Fibroblast of upper back skin (primary cell): ENCODE results near the gene MAN2C1.
"Not testable (repeated sequence)": the region's sequence is repeated elsewhere in the genome, so short reads cannot be mapped to it uniquely, and the experiment has no call there.

Experiments
- DNase-seq: peaks from one replicate; pipeline ENCODE4 v3.0.0-alpha.2; 2013

MAN2C1 gene

GRCh38 chr15:75360856-75361255 lies 7.6 kb downstream of the MAN2C1 start:
- no peak for DNase-seq

DNA sequence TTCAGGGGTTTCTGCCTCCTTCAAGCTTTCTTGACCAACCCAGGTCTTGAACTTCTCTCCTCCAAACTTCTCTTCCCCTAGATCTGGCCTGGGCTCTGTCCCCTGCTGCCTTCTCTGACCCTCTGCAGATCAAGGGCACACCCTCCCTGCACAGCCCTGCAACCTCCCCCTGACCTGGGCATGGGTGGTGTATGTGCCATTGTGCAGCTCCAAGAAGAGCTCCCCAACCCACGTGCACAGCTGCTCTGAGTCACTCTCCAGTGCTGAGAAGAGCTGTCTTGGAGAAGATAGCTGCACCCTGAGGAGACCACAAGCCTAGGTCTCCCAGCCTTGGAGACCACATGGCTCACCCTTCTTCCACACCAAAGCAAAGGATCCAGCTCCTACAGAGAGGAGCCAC lies 8.0 kb downstream of the MAN2C1 start:
- no peak for DNase-seq

DNA sequence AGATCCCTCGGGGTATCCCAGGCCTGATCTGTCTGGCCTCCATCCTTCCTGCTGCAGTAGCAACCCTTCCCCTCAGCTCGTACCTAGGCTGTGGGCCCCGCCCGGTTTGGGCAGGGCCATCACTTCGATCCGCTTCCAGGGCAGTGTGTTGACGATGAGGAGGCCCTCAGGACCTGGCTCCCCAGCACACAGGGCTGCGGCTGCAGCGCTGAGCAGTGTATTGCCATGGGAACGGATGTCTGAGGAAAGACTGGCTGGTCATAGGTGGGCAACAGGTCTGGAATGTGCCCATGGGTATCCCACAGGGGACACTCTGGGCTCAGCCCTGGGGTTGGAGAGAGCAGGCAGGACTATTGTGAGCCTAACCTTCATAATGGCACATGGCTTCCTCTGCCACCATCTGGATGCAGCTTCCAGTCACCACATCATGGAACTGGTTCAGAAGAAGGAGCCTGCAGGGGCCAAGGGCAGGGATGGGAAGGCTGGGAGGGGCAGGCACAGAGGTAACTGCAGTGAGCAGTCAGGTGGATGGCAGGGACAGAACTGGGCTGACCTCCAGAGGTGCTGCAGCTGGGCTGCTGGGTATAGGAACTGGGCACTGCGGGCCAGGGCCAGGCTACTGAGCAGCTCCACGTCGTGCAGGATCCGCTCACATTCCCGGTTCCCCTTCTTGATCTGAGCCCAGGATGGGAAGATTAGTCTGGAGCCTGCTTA lies 8.7 kb downstream of the MAN2C1 start:
- DNase-seq = no peak

DNA sequence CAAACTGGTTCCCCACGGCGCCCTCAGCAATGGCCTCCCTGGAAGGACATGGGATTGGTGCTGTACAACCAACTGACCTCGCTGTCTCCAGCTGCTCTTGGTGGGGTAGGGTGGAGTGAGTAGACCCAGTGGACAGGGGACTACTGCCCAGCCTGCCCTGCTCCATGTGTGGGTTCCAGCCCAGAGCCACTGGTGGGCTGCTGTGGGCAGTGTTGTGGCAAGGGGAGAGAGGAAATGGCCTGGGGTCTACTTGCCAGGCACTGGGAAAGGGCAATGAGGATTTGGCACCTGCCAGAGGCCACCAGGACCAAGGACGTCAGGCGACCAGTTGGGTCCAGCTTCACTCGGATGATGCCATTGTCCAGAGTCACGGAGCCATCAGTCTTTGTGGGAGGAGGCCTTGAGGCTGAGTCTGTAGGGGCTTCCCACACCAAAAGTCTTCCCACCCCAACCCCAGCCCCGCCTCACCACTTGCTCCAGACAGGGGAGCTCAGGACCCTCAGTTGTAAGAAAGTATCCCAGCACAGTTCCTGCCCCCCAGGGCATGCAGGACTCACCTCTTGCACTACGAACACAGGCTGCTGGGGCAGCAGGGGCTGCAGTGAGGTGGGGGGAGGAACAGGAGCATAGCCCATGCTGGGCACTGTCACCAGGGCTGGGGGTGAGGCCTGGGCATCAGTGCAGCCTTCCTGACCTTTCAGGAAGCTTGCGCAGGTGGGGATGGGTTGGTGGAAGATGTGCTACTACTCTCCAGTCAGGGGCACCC lies 9.5 kb downstream of the MAN2C1 start:
- DNase-seq = no peak

- no peak for DNase-seq
Observed at GRCh38 chr15:75357976-75358673, 10.3 kb downstream of the MAN2C1 start.

DNA sequence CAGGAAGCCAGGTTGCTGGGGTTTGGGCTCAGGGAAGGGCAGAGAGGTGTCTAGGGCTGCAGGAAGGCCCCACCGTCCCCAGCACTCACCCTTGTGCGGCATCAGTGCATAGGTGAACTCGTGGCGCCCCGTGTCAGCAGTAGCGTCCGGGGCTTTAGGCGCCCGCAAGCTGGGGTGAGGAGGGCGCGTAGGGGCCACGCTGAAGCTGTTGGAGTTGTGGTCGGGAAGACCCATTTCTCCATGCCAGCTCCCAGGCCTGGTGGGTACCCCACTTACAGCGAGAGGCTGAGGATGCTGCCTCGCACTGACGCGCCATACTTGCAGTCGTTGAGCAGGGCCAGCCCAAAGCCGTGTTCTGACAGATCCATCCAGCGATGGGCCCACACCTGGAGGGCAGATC lies 11.9 kb downstream of the MAN2C1 start:
- DNase-seq = no peak

GRCh38 chr15:75356006-75356405 lies 12.4 kb downstream of the MAN2C1 start:
- no peak for DNase-seq

- no peak for DNase-seq
Observed at GRCh38 chr15:75355369-75355768, 13.0 kb downstream of the MAN2C1 start.

DNA sequence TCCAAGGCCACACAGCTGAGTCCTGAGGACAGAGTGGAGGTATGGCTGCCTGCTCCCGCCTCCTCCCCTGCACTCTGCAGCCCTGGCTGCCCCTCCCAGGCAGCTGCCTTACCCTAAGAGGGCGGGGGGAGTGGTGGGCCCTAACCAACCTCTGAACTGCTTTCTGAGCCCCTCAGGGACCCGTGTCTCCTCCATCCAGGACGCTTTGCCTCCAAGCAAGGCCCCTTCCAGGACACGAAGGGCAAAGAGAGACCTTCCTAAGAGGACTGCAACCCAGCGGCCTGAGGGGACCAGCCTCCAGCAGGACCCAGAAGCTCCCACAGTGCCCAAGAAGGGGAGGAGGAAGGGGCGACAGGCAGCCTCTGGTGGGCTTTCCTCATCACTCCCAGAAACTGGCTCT lies 14.0 kb downstream of the MAN2C1 start:
- no peak for DNase-seq

DNA sequence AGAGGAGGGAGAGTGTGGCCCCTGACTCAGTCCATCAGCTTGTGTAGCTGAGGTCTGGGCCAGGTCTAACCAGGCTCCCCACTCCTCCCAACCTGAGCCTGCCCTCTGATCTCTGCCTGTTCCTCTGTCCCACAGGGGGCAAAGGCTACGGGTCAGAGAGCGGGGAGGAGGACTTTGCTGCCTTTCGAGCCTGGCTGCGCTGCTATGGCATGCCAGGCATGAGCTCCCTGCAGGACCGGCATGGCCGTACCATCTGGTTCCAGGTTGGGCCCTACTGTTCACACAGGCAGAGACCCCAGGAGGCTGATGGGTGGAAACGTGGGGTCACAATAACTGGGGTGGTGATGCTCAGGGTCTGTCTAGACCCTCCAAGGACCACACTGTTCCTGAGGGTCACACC lies 14.8 kb downstream of the MAN2C1 start:
- no peak for DNase-seq

- no peak for DNase-seq
Observed at GRCh38 chr15:75352186-75353080, 16.0 kb downstream of the MAN2C1 start.

GRCh38 chr15:75350601-75351361 lies 17.6 kb downstream of the MAN2C1 start:
- DNase-seq = peak; percentile 21

GRCh38 chr15:75349851-75350588 lies 18.4 kb downstream of the MAN2C1 start:
- no peak for DNase-seq

DNA sequence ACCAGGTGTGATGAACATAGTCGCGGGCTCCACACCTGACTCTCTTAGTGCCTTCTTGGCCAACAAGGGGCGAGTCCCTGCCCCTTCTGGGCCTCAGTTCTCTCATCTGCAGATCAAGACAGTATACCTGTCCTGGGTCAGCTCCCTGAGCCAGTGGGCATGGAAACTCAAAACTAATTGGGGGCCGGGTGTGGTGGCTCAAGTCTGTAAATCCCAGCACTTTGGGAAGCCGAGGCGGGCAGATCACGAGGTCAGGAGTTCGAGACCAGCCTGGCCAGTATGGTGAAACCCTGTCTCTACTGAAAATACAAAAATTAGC lies 19.1 kb downstream of the MAN2C1 start:
- not testable (repeated sequence) for DNase-seq

- no peak for DNase-seq
Observed at GRCh38 chr15:75348562-75349350, 19.7 kb downstream of the MAN2C1 start.

DNA sequence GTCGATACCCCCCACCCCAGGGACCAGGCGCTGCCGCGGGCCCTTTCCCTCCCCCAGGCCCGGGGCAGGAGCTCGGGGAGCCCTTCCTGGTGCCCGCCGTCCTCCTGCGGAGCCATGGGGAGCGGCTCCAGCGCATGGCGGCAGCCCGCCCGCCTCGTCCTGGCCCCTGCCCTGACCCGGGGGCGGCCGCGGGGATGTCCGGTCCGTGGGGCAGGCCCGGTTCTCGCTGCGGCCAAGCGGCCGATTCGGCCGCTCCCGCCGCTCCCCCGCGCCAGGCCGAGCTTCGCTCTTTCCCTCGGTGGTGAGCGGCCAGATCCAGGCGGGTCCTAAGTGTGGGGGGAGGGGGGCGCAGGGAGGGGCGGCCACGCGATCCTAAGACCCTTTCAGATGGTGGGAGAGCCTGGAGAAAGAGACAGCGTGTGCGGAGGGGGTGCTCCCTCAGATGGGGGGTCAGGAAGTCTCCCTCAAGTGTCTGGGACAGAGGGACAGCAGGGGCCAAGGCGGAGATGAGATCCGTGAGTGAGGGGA lies 20.3 kb downstream of the MAN2C1 start:
- DNase-seq = no peak

DNA sequence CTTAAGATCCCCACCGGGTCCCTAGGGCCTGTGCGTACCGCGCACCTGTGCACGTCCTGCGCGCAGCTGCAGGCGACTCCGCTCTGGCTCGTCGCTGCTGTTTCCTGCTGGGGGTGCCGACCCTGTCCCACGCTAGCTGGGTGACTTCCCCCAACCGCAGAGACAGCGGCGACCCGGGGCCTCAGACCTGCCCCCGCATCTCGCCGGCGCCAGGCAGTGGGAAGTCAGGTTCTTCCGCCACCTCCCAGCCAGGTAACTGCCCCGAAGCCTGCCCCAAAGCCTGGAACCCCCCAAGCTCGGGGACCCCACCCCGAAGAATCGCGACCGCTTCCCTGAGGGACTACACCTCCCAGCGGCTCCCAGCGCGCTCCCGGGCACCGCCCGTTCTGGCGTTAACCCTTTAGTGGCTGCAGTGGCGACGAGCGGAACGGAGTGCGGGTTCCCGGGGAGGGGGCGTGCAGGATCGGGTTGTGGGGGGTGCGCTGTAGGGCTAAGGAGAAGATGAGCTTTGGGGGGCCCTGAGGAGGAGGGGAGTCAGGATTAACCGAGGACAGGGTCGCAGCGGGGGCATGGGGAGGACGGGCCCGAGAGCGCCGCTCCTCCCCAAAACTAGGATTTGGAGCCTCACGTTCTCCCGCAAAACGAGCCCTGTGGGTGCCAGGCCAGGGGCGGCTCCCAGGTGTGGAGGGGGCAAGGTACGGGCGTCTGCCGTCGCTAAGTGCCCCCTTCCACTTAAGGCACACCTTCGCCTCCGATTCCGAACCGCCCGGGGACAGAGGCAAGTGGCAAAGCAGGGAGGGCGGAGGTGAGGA lies 21.0 kb downstream of the MAN2C1 start:
- DNase-seq = peak; percentile 13

DNA sequence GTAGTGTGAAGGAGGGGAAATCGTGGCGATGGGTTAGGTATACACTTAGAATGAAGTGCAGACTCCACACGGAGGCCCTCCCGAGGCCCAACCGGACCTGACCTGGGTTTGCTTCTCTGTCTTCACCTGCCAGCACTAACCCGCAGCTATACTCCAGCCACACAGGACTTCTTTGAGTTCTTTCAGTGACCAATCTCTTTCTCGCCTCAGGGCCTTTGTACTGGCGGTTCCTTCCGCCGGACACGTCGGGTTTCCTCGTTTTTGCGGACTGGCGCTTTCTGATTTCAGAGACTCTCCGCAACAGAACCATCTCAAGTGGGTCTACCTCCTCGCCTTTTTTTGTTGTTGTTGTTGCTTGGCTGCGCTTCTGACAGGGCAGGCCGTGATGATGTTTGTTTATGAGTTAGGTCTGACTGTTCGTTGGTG lies 21.6 kb downstream of the MAN2C1 start, which contains the start of gene NEIL1:
TSS of gene NEIL1 (plus strand) at position 244 of the 426 bp plus-strand sequence. CDS start 1,867 bp downstream, outside the sequence.
- DNase-seq = no peak

DNA sequence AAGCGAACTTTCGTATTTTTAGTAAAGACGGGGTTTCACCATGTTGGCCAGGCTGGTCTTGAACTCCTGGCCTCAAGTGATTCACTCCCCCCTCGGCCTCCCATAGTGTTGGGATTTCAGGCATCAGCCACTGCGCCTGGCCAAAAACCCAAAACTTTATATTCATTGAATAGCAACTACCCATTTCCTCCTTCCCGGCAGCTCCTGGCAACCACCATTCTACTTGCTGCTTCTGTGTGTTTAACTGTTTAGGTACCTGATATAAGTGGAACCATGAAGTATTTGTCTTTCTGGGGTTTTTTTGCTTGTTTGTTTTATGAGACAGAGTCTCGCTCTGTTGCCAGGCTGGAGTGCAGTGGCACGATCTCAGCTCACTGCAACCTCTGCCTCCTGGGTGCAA lies 24.5 kb downstream of the MAN2C1 start:
- DNase-seq = not testable (repeated sequence)
